ENCODE data around the gene CNOT11.

GRCh38 chr2:101273056-101273455 is 20.4 kb downstream of the CNOT11 start:
- TF ChIP-seq CTCF (IDR thresholded peaks at IDR 0.05) (no peak), POLR2A (IDR thresholded peaks at IDR 0.05) (no peak)

All from uterus (tissue), 2 donors.